GM18861 (cell line): ENCODE measurements around the gene NASP.
"Not testable (repeated sequence)": the region's sequence is repeated elsewhere in the genome, so short reads cannot be mapped to it uniquely, and the experiment has no call there.

ENCODE experiments used
- ATAC-seq: cut with Tn5 transposase; IDR thresholded peaks from one replicate; pipeline ENCODE4 v1.9.1; 2021; ENCODE audit not compliant: unreplicated experiment

Gene NASP

GRCh38 chr1:45569571-45569961 is 14.3 kb upstream of the NASP start:
- ATAC-seq = no peak

GRCh38 chr1:45569962-45570581 is 13.8 kb upstream of the NASP start:
- no peak for ATAC-seq

- no peak for ATAC-seq
Observed at GRCh38 chr1:45570631-45571030, 13.2 kb upstream of the NASP start.

- no peak for ATAC-seq
Observed at GRCh38 chr1:45573231-45573804, 10.5 kb upstream of the NASP start.

- no peak for ATAC-seq
Observed at GRCh38 chr1:45574105-45574626, 9.7 kb upstream of the NASP start.

GRCh38 chr1:45583264-45583665 is 576 bp upstream of the NASP start:
- peak; percentile 68 for ATAC-seq

- no peak for ATAC-seq
Observed at GRCh38 chr1:45584351-45585109, 689 bp downstream of the NASP start.

- ATAC-seq = no peak
Observed at GRCh38 chr1:45585110-45585426, 1.2 kb downstream of the NASP start.

GRCh38 chr1:45585496-45586075 is 1.7 kb downstream of the NASP start:
- no peak for ATAC-seq

- no peak for ATAC-seq
Observed at GRCh38 chr1:45586769-45587168, 2.9 kb downstream of the NASP start.

- ATAC-seq = no peak
Observed at GRCh38 chr1:45589861-45590260, 6.0 kb downstream of the NASP start.

- no peak for ATAC-seq
Observed at GRCh38 chr1:45594412-45594811, 10.6 kb downstream of the NASP start.

GRCh38 chr1:45596765-45597164 is 12.9 kb downstream of the NASP start:
- not testable (repeated sequence) for ATAC-seq

- ATAC-seq = no peak
Observed at GRCh38 chr1:45604239-45604638, 20.4 kb downstream of the NASP start.

GRCh38 chr1:45607404-45608074 is 23.7 kb downstream of the NASP start:
- no peak for ATAC-seq

GRCh38 chr1:45608175-45609156 is 24.6 kb downstream of the NASP start:
- ATAC-seq = no peak

- ATAC-seq = no peak
Observed at GRCh38 chr1:45610589-45611226, 26.9 kb downstream of the NASP start.

- ATAC-seq = no peak
Observed at GRCh38 chr1:45612941-45613579, 29.2 kb downstream of the NASP start.

GRCh38 chr1:45615885-45616284 is 32.0 kb downstream of the NASP start:
- no peak for ATAC-seq
